ENCODE results near the gene OR4D11. TPM values are rescaled to one million over a fixed set of nuclear protein-coding genes. Genes with fewer than 3 reads are reported as not detected.

OR4D11 gene
- total RNA-seq, 2 donors from 2014 or later = not detected

DNA sequence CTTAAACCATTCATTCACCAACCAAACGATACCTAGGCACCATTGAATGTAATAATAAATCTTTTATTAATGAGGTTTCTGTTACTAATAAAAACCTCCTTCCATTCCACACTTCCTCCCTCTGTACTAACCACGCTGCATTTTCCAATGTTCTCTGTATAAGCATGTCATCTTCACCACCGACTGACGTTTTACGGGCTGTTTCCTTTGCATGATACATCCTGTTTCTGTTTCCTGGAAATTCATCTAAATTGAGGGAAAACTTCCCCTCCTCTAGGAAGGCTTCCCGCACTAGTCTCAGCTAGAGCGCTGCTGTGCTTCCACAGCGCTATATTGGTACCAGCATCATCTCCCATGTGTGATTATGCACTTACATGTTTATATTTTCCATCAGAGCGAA is 28.2 kb upstream of the OR4D11 start:
- no peak for TF ChIP-seq POLR2A (IDR thresholded peaks at IDR 0.05)
- TF ChIP-seq, protein P1, sequence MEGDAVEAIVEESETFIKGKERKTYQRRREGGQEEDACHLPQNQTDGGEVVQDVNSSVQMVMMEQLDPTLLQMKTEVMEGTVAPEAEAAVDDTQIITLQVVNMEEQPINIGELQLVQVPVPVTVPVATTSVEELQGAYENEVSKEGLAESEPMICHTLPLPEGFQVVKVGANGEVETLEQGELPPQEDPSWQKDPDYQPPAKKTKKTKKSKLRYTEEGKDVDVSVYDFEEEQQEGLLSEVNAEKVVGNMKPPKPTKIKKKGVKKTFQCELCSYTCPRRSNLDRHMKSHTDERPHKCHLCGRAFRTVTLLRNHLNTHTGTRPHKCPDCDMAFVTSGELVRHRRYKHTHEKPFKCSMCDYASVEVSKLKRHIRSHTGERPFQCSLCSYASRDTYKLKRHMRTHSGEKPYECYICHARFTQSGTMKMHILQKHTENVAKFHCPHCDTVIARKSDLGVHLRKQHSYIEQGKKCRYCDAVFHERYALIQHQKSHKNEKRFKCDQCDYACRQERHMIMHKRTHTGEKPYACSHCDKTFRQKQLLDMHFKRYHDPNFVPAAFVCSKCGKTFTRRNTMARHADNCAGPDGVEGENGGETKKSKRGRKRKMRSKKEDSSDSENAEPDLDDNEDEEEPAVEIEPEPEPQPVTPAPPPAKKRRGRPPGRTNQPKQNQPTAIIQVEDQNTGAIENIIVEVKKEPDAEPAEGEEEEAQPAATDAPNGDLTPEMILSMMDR (IDR thresholded peaks at IDR 0.05) = no peak
- Histone ChIP-seq H3K9me3 (no peaks in the 10 kb centered on the region), H3K27ac (no peak overlapping the region), H3K27me3 (no peaks in the 10 kb centered on the region), H3K4me3 (no peak overlapping the region), H3K4me1 (no peaks in the 10 kb centered on the region), H3K36me3 (replicated peaks in 1 of 2; ENCODE audit: insufficient read depth in 1 of 2, low read depth in 2 of 2) (no peaks in the 10 kb centered on the region)
- intact Hi-C loops (cut with DNase I) = no loop called here
- ATAC-seq (no peak), DNase-seq (no peak)
- WGBS, 2 donors = 62 to 68% methylated on average over 9 of the region's 9 CpGs

DNA sequence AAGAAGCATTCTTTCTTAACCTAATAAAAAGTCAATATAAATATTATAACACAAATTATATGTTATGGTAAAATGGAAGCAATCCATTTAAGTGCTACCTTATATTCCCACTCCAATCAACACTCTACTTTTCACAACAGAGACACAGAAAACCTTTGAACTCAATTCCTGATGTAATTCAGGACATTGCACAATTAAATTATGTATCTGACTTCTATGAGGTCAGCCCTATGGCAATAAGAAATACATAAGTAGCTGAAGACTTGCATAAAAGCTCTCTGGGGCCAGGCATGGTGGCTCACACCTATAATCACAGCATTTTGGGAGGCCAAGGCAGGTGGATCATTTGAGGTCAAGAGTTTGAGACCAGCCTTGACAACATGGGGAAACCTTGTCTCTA is 23.5 kb upstream of the OR4D11 start:
- H3K36me3 ChIP-seq (replicated peaks in 1 of 2; ENCODE audit: insufficient read depth in 1 of 2, low read depth in 2 of 2) = no peaks in the 10 kb centered on the region
- H3K9me3 ChIP-seq = no peaks in the 10 kb centered on the region
- no peak overlapping the region for H3K27ac ChIP-seq
- H3K4me1 ChIP-seq = no peaks in the 10 kb centered on the region
- no peak overlapping the region for H3K4me3 ChIP-seq
- TF ChIP-seq, protein P1 (IDR thresholded peaks at IDR 0.05) = no peak
- TF ChIP-seq POLR2A (IDR thresholded peaks at IDR 0.05) = no peak
- intact Hi-C loops (cut with DNase I) = no loop called here
- ATAC-seq = no peak
- no peak for DNase-seq
- no peaks in the 10 kb centered on the region for H3K27me3 ChIP-seq

DNA sequence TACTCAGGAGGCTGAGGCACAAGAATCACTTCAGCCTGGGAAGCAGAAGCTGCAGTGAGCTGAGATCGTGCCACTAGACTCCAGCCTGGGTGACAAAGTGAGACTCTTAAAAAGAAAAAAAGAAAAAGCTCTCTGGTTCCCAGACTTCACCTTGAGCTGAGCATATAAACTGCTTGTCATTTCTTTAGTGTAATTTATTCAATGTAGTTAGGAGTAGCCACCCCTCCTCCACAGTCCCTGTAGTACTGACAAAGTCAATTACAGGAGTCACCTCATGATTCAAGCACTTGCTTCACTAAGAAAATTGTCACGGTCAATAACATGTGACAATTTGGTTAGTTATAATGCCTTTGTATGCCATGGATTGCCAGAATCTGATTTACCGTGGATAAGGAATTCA is 23.0 kb upstream of the OR4D11 start:
- H3K27ac ChIP-seq = no peak overlapping the region
- TF ChIP-seq, protein P1 (IDR thresholded peaks at IDR 0.05) = no peak
- TF ChIP-seq POLR2A (IDR thresholded peaks at IDR 0.05) = no peak
- no peaks in the 10 kb centered on the region for H3K9me3 ChIP-seq
- H3K4me1 ChIP-seq = no peaks in the 10 kb centered on the region
- WGBS, 2 donors = 66 to 74% methylated on average over 3 of the region's 3 CpGs
- ATAC-seq = no peak
- intact Hi-C loops (cut with DNase I) = no loop called here
- no peaks in the 10 kb centered on the region for H3K27me3 ChIP-seq
- H3K4me3 ChIP-seq = no peak overlapping the region
- no peaks in the 10 kb centered on the region for H3K36me3 ChIP-seq (replicated peaks in 1 of 2; ENCODE audit: insufficient read depth in 1 of 2, low read depth in 2 of 2)
- no peak for DNase-seq

DNA sequence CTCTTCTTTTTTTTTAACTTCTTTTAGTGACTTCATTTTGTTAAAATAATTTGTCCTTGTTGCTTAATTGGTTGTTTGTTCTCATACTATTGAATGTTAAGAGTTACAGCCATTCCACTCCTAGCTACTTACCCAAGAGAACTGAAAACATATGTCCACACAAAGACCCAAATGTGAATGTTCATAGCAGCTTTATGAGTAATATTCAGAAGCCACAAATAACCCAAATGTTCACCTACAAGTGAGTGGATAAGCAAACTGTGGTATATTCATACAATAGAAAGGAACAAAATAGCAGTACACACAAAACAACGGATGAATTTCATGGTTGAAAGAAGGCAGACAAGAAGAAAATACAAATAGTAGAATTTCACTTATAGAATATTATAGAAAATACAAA is 1.4 kb upstream of the OR4D11 start:
- H3K4me3 ChIP-seq = no peak overlapping the region
- no peaks in the 10 kb centered on the region for H3K36me3 ChIP-seq (replicated peaks in 1 of 2; ENCODE audit: insufficient read depth in 1 of 2, low read depth in 2 of 2)
- no peaks in the 10 kb centered on the region for H3K27me3 ChIP-seq
- TF ChIP-seq, protein P1 (IDR thresholded peaks at IDR 0.05) = no peak
- TF ChIP-seq POLR2A (IDR thresholded peaks at IDR 0.05) = no peak
- intact Hi-C loops (cut with DNase I) = no loop called here
- DNase-seq = no peak
- no peaks in the 10 kb centered on the region for H3K4me1 ChIP-seq
- no peak overlapping the region for H3K27ac ChIP-seq
- 25 to 73% methylated on average over 1 of the region's 1 CpG for WGBS, 2 donors
- no peaks in the 10 kb centered on the region for H3K9me3 ChIP-seq
- no peak for ATAC-seq

DNA sequence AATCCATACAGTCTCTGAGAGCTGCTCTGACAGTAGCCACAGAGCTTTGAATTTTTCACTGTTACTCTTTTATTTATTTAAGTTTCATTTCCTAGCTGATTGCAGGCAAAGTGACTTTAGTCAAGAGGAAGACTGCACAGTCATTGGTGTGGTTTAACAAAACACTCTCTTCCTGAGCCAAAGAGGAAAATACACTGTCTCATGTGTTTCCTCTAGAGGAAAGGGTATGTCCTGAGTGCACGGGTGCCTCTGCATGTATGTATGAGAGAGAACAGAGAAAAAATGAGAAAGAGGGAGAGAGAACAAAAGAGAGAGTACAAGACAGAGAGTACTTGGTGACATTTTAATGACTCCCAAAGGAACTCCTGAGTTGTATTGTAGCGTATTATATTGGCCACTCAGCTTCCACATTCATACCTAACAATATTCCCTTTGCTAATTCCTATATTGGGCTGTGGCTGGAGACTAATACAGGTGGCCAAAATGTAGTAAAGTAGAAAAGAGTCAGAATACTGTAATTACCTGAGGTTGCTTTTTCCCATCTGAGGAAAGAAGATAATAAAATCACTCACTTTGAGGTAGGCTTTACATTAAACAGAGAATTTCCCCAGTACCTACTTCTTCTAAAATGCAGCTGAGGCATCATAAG is 7.7 kb downstream of the OR4D11 start, which contains the start of gene OR4D9:
OR4D9 (plus strand) TSS at position 599 of the 649 bp plus-strand sequence. CDS start 3,374 bp downstream, outside the sequence.
- TF ChIP-seq POLR2A (IDR thresholded peaks at IDR 0.05) = no peak
- TF ChIP-seq, protein P1 (IDR thresholded peaks at IDR 0.05) = no peak
- WGBS, 2 donors = 32 to 40% methylated on average over 2 of the region's 2 CpGs
- Histone ChIP-seq H3K27me3 (no peaks in the 10 kb centered on the region), H3K27ac (no peak within 1 kb of the TSS), H3K36me3 (replicated peaks in 1 of 2; ENCODE audit: insufficient read depth in 1 of 2, low read depth in 2 of 2) (no peaks in the 10 kb centered on the region), H3K4me3 (no peak within 1 kb of the TSS), H3K9me3 (no peaks in the 10 kb centered on the region), H3K4me1 (no peaks in the 10 kb centered on the region)
- ATAC-seq = no peak
- intact Hi-C loops (cut with DNase I) = no loop called here
- no peak for DNase-seq

Measured in body of pancreas (tissue), 4 donors.